IPS-18a (cell line): ENCODE measurements around the gene CHN2.

Experiments
- H3K27ac ChIP-seq: one replicate; pipeline ENCODE4 v1.5.1; 2013; ENCODE audit warnings: low read length
- H3K27me3 ChIP-seq: one replicate; pipeline ENCODE4 v1.6.1; 2013; ENCODE audit warnings: mild to moderate bottlenecking, low read length; ENCODE audit not compliant: control insufficient read depth, insufficient read depth
- H3K36me3 ChIP-seq: one replicate; pipeline ENCODE4 v1.6.1; 2013; ENCODE audit warnings: low read depth, low read length; ENCODE audit not compliant: control insufficient read depth
- H3K4me1 ChIP-seq: one replicate; pipeline ENCODE4 v1.6.1; 2013; ENCODE audit warnings: low read depth, low read length; ENCODE audit not compliant: control insufficient read depth
- H3K4me3 ChIP-seq: one replicate; pipeline ENCODE4 v1.5.1; 2013; ENCODE audit warnings: low read length
- H3K9ac ChIP-seq: one replicate; pipeline ENCODE4 v1.6.1; 2013; ENCODE audit warnings: mild to moderate bottlenecking, low read length, moderate library complexity
- H3K9me3 ChIP-seq: one replicate; pipeline ENCODE4 v1.6.1; 2013; ENCODE audit warnings: low read depth, low read length; ENCODE audit not compliant: control insufficient read depth

Gene CHN2

DNA sequence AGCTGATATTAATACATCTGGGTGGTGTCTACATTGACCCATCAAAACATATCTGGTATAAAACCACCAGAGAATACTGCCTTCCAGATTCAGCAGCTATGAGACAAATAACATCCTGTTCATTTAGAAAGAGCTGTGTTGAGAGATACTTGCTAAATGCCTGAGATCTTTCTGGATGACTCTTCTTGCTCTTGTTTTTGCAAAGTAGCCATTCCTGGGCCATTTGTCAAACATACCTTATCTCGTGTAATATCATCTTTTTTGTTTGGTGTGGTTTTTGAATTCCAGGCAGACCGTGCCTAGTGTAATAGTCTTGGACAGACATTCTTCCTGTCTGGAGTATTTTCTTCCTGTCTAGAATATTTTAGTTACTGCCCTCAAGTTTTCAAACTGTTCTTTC lies 294.4 kb downstream of the CHN2 start:
- Histone ChIP-seq H3K9me3 (no peaks in the 10 kb centered on the region), H3K27me3 (no peaks in the 10 kb centered on the region), H3K4me1 (peaks cover 9% of the 10 kb centered on the region), H3K4me3 (no peak overlapping the region), H3K27ac (no peak overlapping the region), H3K9ac (no peak overlapping the region), H3K36me3 (no peaks in the 10 kb centered on the region)

- H3K27ac ChIP-seq = no peak overlapping the region
- H3K4me3 ChIP-seq = no peak overlapping the region
- no peaks in the 10 kb centered on the region for H3K27me3 ChIP-seq
- H3K9ac ChIP-seq = no peak overlapping the region
- no peaks in the 10 kb centered on the region for H3K36me3 ChIP-seq
- H3K4me1 ChIP-seq = peaks cover 11% of the 10 kb centered on the region
- H3K9me3 ChIP-seq = no peaks in the 10 kb centered on the region
Measured at GRCh38 chr7:29490094-29490607, 295.6 kb downstream of the CHN2 start.

DNA sequence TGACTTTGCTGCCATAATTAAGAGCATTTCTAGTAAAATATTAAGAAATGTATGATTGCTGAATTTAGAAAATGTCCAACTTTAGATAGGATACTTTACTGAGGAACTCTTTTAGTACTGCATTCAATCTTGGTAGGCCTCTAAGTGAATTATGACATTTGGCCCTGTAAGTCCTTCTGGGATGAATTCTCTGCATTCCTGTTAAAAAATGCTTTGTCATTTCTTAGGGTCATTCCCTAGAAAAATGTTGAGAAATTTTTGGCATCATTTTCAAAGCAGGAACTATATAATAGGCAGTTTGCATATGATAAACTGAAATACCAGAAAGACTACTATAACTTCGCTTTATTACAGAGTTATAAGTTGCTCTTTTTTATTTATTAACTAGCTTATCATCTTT lies 299.8 kb downstream of the CHN2 start:
- no peak overlapping the region for H3K4me3 ChIP-seq
- H3K27me3 ChIP-seq = peaks cover 4% of the 10 kb centered on the region
- H3K36me3 ChIP-seq = no peaks in the 10 kb centered on the region
- no peaks in the 10 kb centered on the region for H3K9me3 ChIP-seq
- no peak overlapping the region for H3K27ac ChIP-seq
- no peak overlapping the region for H3K9ac ChIP-seq
- peaks cover 23% of the 10 kb centered on the region for H3K4me1 ChIP-seq

DNA sequence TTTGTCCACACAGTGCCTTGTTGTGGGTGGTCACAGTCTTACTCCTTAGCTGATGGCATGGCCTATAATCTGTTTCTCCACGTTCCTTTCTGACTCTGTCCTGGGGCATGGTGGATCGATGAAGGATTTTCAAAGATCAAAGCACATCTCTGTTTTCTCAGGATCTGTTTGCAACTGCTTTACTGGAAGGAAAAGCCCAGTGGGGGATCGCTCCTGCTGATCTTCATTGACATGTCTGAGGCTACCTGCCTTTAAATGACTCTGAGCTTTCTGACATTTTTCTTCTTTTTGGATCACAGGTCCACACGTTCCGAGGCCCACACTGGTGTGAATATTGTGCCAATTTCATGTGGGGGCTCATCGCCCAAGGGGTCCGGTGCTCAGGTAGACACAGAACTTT lies 301.1 kb downstream of the CHN2 start:
- H3K4me1 ChIP-seq = peaks cover 23% of the 10 kb centered on the region
- no peak overlapping the region for H3K4me3 ChIP-seq
- peaks cover 4% of the 10 kb centered on the region for H3K27me3 ChIP-seq
- no peak overlapping the region for H3K27ac ChIP-seq
- no peaks in the 10 kb centered on the region for H3K36me3 ChIP-seq
- no peak overlapping the region for H3K9ac ChIP-seq
- no peaks in the 10 kb centered on the region for H3K9me3 ChIP-seq

DNA sequence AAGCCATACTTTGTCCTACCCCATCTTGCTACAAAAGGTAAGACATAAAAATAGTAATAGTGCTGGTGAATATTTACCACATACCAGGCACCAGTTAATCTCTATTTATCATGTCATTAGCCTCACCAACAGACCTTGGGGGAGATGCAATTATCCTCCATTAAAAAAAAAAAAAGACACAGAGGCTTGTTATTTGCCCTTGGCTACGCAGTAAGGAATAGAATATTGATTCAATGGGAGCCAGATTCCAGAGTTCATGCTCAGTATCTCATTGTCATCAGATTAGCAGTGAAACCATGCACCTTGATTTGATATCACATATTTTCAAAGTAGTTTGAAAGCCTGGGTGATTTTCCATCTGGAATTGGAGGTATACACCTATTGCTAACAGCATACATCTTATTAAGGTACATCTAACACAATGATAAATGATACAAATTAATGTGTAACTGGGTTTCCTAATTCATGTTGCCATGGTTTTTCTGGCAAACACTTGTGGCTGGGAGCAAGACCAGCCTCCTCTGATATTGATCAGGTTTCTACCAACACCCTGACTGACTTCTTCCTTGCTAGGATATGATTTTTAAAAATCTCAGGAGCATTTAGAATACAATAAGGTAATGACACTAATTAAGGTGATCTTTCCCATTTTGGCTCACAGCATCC lies 301.9 kb downstream of the CHN2 start:
- Histone ChIP-seq H3K4me3 (no peak overlapping the region), H3K9me3 (no peaks in the 10 kb centered on the region), H3K27ac (no peak overlapping the region)

DNA sequence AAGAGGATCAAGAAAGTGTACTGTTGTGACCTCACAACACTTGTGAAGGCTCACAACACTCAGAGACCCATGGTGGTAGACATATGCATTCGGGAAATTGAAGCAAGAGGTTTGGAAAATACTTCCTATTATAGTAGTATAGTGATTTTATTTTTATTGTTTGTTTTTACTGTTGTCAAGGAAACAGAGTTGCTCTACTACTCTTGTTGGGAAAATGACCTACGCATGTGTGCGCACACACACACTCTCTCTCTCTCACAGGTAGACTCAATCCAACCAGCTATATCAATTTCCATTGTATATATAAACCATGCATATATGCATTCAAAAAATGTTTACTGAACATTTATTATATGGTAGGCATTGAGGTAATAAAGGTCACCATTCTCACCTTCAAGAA lies 305.4 kb downstream of the CHN2 start:
- Histone ChIP-seq H3K27me3 (peaks cover 4% of the 10 kb centered on the region), H3K9ac (no peak overlapping the region), H3K36me3 (no peaks in the 10 kb centered on the region), H3K4me3 (no peak overlapping the region), H3K9me3 (no peaks in the 10 kb centered on the region), H3K4me1 (peaks cover 23% of the 10 kb centered on the region), H3K27ac (no peak overlapping the region)

More for the DNA sequence above, 301.9 kb downstream of the CHN2 start:
- peaks cover 23% of the 10 kb centered on the region for H3K4me1 ChIP-seq
- H3K9ac ChIP-seq = no peak overlapping the region
- peaks cover 4% of the 10 kb centered on the region for H3K27me3 ChIP-seq
- H3K36me3 ChIP-seq = no peaks in the 10 kb centered on the region

DNA sequence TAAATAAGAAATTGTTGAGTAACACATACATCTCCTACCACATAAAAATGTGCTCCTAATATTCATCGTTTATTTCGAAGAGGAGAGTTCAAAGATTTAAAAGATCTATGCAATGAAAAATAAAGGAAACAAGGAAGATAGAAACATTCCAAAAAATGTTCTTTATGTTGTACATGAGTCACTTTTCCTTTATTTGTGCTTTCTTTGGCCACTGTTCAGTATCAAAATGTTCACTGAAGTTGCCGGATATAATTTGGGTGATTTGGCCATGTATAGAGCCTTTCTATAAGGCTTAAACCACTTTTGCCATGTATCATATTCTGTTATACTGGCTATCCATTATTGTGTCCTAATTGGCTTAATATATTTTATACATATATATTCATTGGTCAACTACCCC lies 306.1 kb downstream of the CHN2 start:
- Histone ChIP-seq H3K27ac (no peak overlapping the region), H3K9me3 (no peaks in the 10 kb centered on the region), H3K4me1 (peaks cover 15% of the 10 kb centered on the region), H3K36me3 (no peaks in the 10 kb centered on the region), H3K9ac (no peak overlapping the region), H3K4me3 (no peak overlapping the region), H3K27me3 (peaks cover 4% of the 10 kb centered on the region)

DNA sequence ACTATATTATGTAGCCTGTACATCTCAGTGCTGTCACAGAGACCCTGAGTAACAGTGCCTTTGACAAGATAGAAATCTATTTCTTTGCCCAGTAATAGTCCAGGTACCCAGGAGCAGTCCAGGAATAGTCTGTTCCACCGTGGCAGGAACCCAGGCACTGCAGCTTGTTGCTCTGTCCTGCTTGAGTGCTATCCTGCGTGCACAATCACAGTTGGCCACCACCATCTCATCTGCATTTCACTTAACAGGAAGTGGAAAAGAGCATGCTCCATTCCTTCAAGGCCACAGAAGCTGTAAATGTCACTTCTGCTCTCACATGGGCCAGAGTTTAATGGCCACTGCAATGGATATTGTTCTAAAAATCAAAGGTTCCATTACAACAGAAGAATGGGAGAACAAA lies 307.6 kb downstream of the CHN2 start:
- Histone ChIP-seq H3K27ac (no peak overlapping the region), H3K4me3 (no peak overlapping the region), H3K9me3 (no peaks in the 10 kb centered on the region), H3K36me3 (no peaks in the 10 kb centered on the region), H3K27me3 (no peaks in the 10 kb centered on the region), H3K9ac (no peak overlapping the region), H3K4me1 (peaks cover 2% of the 10 kb centered on the region)

DNA sequence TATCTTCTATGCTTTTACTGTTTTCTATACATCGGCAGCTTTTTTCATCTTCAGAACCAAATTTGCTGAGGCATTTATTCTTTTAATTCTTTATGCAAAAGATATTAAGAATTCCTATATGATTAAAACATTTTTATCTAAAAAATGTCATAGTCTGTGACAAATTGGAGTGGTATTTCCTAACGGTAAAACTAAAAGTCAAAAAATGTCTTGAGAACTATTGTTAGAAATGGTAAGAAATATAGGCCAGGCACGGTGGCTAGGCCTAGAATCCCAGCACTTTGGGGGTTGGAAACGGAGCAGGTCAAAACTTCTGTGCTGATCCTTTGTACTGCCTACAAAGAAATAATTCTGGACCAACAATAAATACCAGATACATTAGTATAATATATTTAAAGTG lies 311.4 kb downstream of the CHN2 start:
- H3K4me3 ChIP-seq = no peak overlapping the region
- H3K9me3 ChIP-seq = no peaks in the 10 kb centered on the region
- H3K9ac ChIP-seq = no peak overlapping the region
- H3K27ac ChIP-seq = no peak overlapping the region
- no peaks in the 10 kb centered on the region for H3K4me1 ChIP-seq
- no peaks in the 10 kb centered on the region for H3K36me3 ChIP-seq
- no peaks in the 10 kb centered on the region for H3K27me3 ChIP-seq

DNA sequence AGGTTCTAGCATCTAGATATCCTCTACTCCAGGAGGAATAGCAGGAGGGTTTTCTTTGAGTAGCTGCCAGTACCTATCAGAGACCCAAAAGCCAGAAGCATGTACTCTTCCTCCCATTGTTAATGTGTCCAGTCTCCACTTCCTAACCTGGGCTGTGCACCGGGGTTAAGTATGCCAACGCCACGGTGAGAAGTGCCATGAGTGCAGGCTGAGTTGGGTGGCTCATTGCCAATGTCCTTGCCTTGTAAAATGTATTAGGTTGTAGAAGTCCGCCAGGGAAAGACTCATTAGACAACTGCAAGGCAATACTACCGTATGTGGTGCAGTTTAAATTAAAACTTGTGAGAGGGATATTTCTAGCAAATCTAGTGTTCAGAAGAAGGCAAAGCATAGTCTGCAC lies 314.0 kb downstream of the CHN2 start:
- Histone ChIP-seq H3K27me3 (no peaks in the 10 kb centered on the region), H3K27ac (no peak overlapping the region), H3K4me1 (no peaks in the 10 kb centered on the region), H3K36me3 (no peaks in the 10 kb centered on the region), H3K4me3 (no peak overlapping the region), H3K9me3 (no peaks in the 10 kb centered on the region), H3K9ac (no peak overlapping the region)

GRCh38 chr7:29510028-29510427 lies 315.5 kb downstream of the CHN2 start:
- H3K4me3 ChIP-seq = no peak overlapping the region
- no peak overlapping the region for H3K27ac ChIP-seq
- no peaks in the 10 kb centered on the region for H3K4me1 ChIP-seq
- no peak overlapping the region for H3K9ac ChIP-seq
- H3K9me3 ChIP-seq = no peaks in the 10 kb centered on the region
- H3K27me3 ChIP-seq = no peaks in the 10 kb centered on the region
- H3K36me3 ChIP-seq = no peaks in the 10 kb centered on the region

DNA sequence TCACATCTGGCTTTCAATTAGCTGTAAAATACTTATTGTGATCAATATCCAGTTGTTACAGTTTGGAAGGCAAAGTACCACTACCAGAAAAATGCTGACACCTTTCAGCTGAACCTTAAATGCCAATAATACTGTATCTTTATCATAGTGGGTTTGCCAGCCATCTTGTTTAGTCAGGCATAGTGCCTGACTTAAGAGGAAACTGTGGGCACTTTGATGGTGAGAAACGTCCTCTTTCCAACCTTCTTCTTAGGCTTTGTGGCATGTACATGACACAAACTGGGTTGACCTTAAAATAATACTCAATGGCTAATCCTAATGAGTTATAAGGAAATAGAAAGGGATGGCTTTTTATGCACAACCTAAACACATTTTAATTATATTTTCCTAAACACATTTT lies 316.8 kb downstream of the CHN2 start:
- H3K36me3 ChIP-seq = no peaks in the 10 kb centered on the region
- H3K4me3 ChIP-seq = no peak overlapping the region
- H3K27ac ChIP-seq = no peak overlapping the region
- H3K4me1 ChIP-seq = no peaks in the 10 kb centered on the region
- H3K9ac ChIP-seq = no peak overlapping the region
- H3K27me3 ChIP-seq = no peaks in the 10 kb centered on the region
- no peaks in the 10 kb centered on the region for H3K9me3 ChIP-seq
